Fibroblast of upper back skin (primary cell): Measurements from ENCODE around the gene TRPC3.
"Not testable (repeated sequence)": the region's sequence is repeated elsewhere in the genome, so short reads cannot be mapped to it uniquely, and the experiment has no call there.

Experiments used
- DNase-seq: peaks from one replicate; pipeline ENCODE4 v3.0.0-alpha.2; 2013

Gene TRPC3

GRCh38 chr4:121943941-121944340 is 7.9 kb downstream of the TRPC3 start:
- no peak for DNase-seq

DNA sequence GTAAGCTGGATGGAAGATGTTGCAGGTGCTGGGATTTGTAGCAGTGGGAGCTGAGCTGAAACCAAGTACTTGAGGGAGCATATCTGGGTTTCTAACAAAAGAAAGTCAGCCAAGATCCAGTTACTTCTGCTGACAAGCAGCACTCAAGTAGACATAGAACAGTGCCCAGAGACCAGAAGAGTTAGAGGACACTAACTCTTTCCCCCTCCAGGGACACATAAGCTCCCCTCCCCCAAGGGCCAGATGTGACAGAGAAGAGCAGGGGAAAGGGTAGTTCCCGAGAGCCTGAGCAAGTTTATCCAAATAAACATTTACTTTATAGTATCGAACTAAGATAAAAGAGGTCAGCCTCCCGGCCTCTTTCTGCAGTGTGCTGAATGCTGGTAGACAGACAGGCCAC is 12.2 kb downstream of the TRPC3 start:
- no peak for DNase-seq

GRCh38 chr4:121938282-121939092 is 13.4 kb downstream of the TRPC3 start:
- DNase-seq, result peak; percentile 9

GRCh38 chr4:121936101-121936500 is 15.8 kb downstream of the TRPC3 start:
- DNase-seq, result no peak

DNA sequence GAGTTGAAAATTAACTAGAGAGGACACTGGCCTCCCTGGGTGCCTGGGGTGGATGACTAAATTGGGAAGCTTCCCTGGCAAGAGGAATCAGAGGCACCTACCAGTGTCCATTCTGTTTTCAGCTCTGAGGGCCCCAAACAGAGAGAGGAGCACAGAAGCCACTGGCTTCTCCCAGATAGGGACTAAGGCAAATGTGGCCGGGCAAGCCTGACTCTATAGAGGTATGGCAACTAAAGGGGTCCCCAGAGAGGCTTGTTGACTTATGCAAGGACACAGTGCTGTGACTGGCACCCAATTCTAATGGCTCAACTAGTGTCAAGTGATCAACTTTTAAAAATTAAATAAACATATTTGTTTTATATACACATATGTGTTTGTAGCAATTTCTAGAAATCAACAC is 17.2 kb downstream of the TRPC3 start:
- no peak for DNase-seq

GRCh38 chr4:121932212-121932974 is 19.5 kb downstream of the TRPC3 start:
- DNase-seq, result no peak

DNA sequence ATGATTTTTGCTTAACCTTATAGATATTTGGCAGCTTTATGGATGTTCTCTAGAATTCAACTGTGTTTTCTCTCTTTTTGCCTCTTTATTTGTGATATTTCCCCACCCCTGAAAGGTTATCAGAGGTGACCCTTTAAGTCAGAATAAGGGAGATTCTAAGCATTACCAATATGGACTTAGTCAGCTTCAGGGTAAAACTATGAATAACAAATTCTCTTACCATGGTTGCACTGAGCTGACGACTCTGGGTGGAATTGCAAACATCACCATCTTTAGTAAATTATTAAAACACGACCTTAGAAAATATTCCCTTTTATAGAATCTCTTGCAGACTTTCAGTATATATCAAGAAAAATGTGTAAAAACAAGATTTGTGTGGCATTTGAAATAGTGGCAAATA is 21.6 kb downstream of the TRPC3 start:
- DNase-seq, result no peak

GRCh38 chr4:121927948-121928347 is 23.9 kb downstream of the TRPC3 start:
- no peak for DNase-seq

DNA sequence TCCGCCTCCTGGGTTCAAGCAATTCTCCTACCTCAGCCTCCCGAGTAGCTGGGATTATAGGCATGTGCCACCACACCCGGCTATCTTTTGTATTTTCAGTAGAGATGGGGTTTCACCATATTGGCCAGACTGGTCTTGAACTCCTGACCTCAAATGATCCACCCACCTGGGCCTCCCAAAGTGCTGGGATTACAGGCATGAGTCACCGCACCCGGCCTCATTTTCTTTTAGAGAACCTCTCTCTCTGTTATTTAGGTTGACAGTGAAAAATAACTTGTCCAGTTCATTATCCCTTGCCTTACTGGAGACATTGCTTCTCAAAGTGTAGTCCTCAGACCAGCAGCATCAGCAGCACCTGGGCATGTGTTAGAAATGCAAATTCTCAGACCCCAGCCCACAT is 25.4 kb downstream of the TRPC3 start:
- not testable (repeated sequence) for DNase-seq

DNA sequence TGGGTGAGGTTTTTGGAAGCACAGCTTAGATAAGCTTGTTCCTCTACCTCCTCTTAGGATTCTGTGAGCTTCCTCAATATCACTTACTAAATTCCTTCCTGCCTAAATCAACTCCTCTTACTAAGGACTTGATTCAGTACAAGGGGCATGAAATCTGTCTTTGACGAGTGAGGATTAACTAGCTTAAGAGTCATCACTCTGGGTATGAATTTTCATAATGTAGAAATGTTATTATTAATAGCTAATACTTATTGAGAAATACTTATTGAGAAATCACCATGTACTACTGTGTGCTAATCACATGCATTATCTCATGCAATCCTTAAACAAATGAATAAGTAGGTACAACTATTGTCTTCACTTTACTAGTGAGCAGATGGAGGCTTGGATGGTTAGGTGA is 28.6 kb downstream of the TRPC3 start:
- no peak for DNase-seq

GRCh38 chr4:121913667-121914066 is 38.2 kb downstream of the TRPC3 start:
- DNase-seq, result peak; percentile 3

- no peak for DNase-seq
These were observed 43.5 kb downstream of the TRPC3 start for GRCh38 chr4:121908346-121908745.

GRCh38 chr4:121900132-121900983 is 51.5 kb downstream of the TRPC3 start:
- peak; percentile 57 for DNase-seq

GRCh38 chr4:121898150-121898549 is 53.7 kb downstream of the TRPC3 start:
- peak; percentile 2 for DNase-seq

DNA sequence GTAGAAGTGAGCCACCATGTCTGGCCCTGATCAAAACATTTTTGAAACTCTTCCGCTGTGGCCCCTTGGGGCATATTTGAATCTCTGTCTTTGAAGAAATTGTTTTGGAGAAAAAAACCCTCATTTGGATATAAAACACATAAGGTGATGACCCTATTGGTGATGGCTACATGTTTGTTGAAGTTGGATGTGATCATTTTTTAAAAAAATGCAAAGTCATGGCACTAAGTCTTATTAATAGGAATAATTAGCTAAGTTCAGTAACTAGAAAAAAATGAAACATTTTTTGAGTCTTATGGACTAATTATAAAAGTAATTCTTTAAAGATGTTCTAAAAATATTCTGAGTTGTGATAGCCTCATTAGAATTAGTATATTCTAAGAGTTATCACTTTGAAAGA is 63.7 kb downstream of the TRPC3 start:
- no peak for DNase-seq

DNA sequence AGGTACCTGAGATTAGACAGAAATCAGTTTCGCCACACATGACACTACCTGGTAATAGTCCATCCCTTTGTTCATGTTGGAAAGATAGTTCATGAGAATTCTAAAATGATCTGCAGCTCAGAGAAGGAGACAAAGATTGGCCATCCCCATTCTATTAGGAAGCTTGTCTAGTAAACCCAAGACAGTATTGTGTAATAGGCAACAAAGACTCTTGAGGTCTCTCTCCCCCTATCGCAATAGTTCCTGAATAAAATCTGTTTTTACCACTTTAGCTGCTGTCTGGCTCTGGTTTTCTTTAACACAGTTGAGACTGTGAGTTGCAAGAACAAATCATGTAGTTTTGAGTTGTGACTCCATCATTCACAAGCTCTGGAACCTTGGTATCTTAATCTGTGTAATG is 66.7 kb downstream of the TRPC3 start:
- no peak for DNase-seq

GRCh38 chr4:121881158-121881557 is 70.7 kb downstream of the TRPC3 start:
- no peak for DNase-seq

DNA sequence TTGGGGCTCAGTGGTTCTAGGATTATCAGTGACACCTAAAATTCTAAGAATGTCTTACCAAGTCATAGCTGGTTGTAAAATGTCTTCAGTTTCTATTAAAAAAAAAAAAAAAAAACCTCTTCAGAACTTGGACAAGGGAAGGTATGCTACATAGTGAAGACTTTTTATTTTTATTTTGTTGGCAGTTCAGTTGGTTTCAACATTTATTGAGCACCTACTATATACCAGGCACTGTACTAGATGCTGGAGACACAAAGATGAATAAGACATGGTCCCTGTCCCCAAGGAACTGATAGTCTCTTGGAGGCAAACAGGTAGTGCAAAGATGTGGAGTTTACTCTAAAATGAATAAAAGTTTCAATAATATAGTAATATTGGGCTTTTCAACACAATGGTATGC is 72.7 kb downstream of the TRPC3 start:
- DNase-seq, result no peak

DNA sequence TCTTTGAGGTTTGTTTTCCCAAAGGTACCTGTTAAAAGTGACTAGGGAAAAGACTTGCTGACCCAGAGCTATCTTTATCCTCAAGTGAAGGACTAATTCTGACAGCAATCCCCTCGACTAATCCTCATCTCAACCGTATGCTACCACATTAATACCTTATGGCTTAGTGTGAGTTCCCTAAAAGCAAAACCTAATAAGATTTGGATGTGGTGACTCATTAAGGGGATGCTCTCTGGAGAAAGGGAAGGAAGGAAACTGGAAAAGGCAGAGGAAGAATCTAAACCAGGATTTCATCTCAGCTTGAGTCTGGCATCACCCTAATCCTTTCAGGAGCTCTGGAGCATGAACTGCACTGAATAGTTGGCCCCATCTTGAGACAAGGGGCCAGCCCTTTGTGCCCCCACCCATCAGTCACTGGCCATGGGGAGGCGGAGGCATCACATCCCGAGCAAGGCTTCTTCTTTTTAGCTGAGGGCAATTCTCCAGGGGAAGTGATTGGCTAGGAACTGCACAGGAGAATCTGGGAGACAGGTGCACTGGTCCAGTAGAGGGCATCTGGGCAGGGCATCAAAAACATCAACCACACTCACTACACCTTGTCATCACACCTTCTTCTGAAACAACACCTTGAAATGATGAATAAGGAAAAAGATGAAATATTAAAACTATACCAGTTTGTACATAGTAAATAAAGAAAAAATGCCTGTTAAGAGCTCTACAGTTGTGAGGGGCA is 74.7 kb downstream of the TRPC3 start:
- peak; percentile 48 for DNase-seq

GRCh38 chr4:121876070-121876469 is 75.8 kb downstream of the TRPC3 start:
- DNase-seq, result no peak

GRCh38 chr4:121875652-121876051 is 76.2 kb downstream of the TRPC3 start:
- peak; percentile 9 for DNase-seq

DNA sequence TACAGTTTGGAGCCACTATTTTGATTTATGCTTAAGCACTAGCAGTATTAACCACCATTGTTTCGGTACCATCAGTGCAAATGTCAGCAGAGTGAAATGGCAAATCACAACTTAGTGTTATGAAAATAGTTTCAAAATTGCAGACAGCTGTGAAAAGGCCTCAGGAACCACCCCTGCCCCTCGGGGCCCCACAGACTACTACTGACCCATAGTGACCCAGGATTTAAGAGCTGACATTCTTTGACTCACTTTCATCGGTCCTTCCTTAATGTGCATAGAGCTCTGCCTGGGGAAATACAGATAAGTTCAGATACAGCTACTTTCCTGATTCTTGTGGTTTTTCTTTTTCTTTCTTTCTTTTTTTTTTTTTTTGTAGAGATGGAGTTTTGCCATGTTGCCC is 78.3 kb downstream of the TRPC3 start:
- peak; percentile 14 for DNase-seq
